ACC112 (cell line): ENCODE data around the gene ITGB2.

Experiments used
- H2AFZ ChIP-seq: fragments of 200-600 bp; sonication (generic); one replicate; pipeline ENCODE4 v1.6.0; 2017; ENCODE audit warnings: antibody characterized with exemption, low read length; ENCODE audit not compliant: unreplicated experiment
- H3K27ac ChIP-seq: fragments of 200-600 bp; sonication (generic); 2 replicates; pipeline ENCODE4 v1.5.1; 2014; ENCODE audit warnings: low read depth, mild to moderate bottlenecking, antibody characterized with exemption, low read length, moderate library complexity
- H3K27me3 ChIP-seq: fragments of 200-600 bp; sonication (generic); 2 replicates; pipeline ENCODE4 v1.6.1; 2014; ENCODE audit warnings: mild to moderate bottlenecking, antibody characterized with exemption, low read length, moderate library complexity, mixed read lengths; ENCODE audit not compliant: insufficient read depth
- H3K36me3 ChIP-seq: fragments of 200-600 bp; sonication (generic); 2 replicates; pipeline ENCODE4 v1.6.1; 2016; ENCODE audit warnings: mild to moderate bottlenecking, antibody characterized with exemption, low read length, moderate library complexity, mixed read lengths; ENCODE audit not compliant: insufficient read depth
- H3K4me1 ChIP-seq: fragments of 200-600 bp; sonication (generic); one replicate; pipeline ENCODE4 v1.6.1; 2016; ENCODE audit warnings: low read length, mixed read lengths; ENCODE audit not compliant: insufficient read depth, unreplicated experiment, control insufficient read depth
- H3K4me3 ChIP-seq: fragments of 200-600 bp; sonication (generic); 2 replicates; pipeline ENCODE4 v1.5.1; 2014; ENCODE audit warnings: mild to moderate bottlenecking, low read depth, low read length
- H3K79me2 ChIP-seq: fragments of 200-600 bp; sonication (generic); one replicate; pipeline ENCODE4 v1.6.0; 2016; ENCODE audit warnings: low read length; ENCODE audit not compliant: control insufficient read depth, unreplicated experiment, insufficient read depth

ITGB2 gene

GRCh38 chr21:44938772-44939531 lies 18.3 kb upstream of the ITGB2 start:
- H3K4me1 ChIP-seq = peaks cover 20% of the 10 kb centered on the region
- H3K27me3 ChIP-seq = no peaks in the 10 kb centered on the region
- peak overlapping the region; percentile 100 for H3K4me3 ChIP-seq
- peak overlapping the region; percentile 97 for H2AFZ ChIP-seq
- H3K27ac ChIP-seq = no peak overlapping the region
- H3K36me3 ChIP-seq = no peaks in the 10 kb centered on the region
- peaks cover 39% of the 10 kb centered on the region for H3K79me2 ChIP-seq

- Histone ChIP-seq H3K36me3 (no peaks in the 10 kb centered on the region), H3K27me3 (peaks cover 14% of the 10 kb centered on the region), H3K27ac (no peak overlapping the region), H2AFZ (no peak overlapping the region), H3K79me2 (peaks cover 12% of the 10 kb centered on the region), H3K4me3 (no peak overlapping the region), H3K4me1 (peaks cover 21% of the 10 kb centered on the region)
Measured at GRCh38 chr21:44935533-44935927, 14.8 kb upstream of the ITGB2 start.

- peaks cover 7% of the 10 kb centered on the region for H3K79me2 ChIP-seq
- H2AFZ ChIP-seq = no peak overlapping the region
- H3K27ac ChIP-seq = no peak overlapping the region
- no peaks in the 10 kb centered on the region for H3K36me3 ChIP-seq
- H3K4me3 ChIP-seq = no peak overlapping the region
- H3K27me3 ChIP-seq = peaks cover 14% of the 10 kb centered on the region
- peaks cover 24% of the 10 kb centered on the region for H3K4me1 ChIP-seq
Measured at GRCh38 chr21:44934797-44935532, 14.3 kb upstream of the ITGB2 start.

- Histone ChIP-seq H3K4me3 (no peak overlapping the region), H2AFZ (no peak overlapping the region), H3K27me3 (peaks cover 14% of the 10 kb centered on the region), H3K36me3 (no peaks in the 10 kb centered on the region), H3K79me2 (peaks cover 6% of the 10 kb centered on the region), H3K27ac (no peak overlapping the region), H3K4me1 (peaks cover 25% of the 10 kb centered on the region)
Measured at GRCh38 chr21:44934276-44934675, 13.6 kb upstream of the ITGB2 start.

- Histone ChIP-seq H3K27ac (no peak overlapping the region), H3K27me3 (peaks cover 14% of the 10 kb centered on the region), H3K4me3 (no peak overlapping the region), H2AFZ (no peak overlapping the region), H3K36me3 (no peaks in the 10 kb centered on the region), H3K4me1 (peaks cover 25% of the 10 kb centered on the region), H3K79me2 (peaks cover 2% of the 10 kb centered on the region)
Measured at GRCh38 chr21:44933918-44934260, 13.2 kb upstream of the ITGB2 start.

- Histone ChIP-seq H3K36me3 (no peaks in the 10 kb centered on the region), H3K4me1 (peaks cover 24% of the 10 kb centered on the region), H3K27ac (no peak overlapping the region), H3K27me3 (peaks cover 14% of the 10 kb centered on the region), H3K4me3 (no peak overlapping the region), H2AFZ (no peak overlapping the region), H3K79me2 (no peaks in the 10 kb centered on the region)
Measured at GRCh38 chr21:44933199-44933917, 12.7 kb upstream of the ITGB2 start.

- no peak overlapping the region for H3K27ac ChIP-seq
- peaks cover 14% of the 10 kb centered on the region for H3K27me3 ChIP-seq
- peak overlapping the region; percentile 62 for H3K4me3 ChIP-seq
- peaks cover 30% of the 10 kb centered on the region for H3K4me1 ChIP-seq
- no peak overlapping the region for H2AFZ ChIP-seq
- H3K79me2 ChIP-seq = no peaks in the 10 kb centered on the region
- no peaks in the 10 kb centered on the region for H3K36me3 ChIP-seq
Measured at GRCh38 chr21:44932408-44933181, 11.9 kb upstream of the ITGB2 start.

- H3K27ac ChIP-seq = no peak overlapping the region
- no peaks in the 10 kb centered on the region for H3K36me3 ChIP-seq
- peak overlapping the region; percentile 62 for H3K4me3 ChIP-seq
- peaks cover 14% of the 10 kb centered on the region for H3K27me3 ChIP-seq
- peaks cover 39% of the 10 kb centered on the region for H3K4me1 ChIP-seq
- no peak overlapping the region for H2AFZ ChIP-seq
- H3K79me2 ChIP-seq = no peaks in the 10 kb centered on the region
Measured at GRCh38 chr21:44931501-44932407, 11.1 kb upstream of the ITGB2 start.

GRCh38 chr21:44931137-44931500 lies 10.4 kb upstream of the ITGB2 start:
- H3K79me2 ChIP-seq = no peaks in the 10 kb centered on the region
- no peak overlapping the region for H2AFZ ChIP-seq
- no peak overlapping the region for H3K27ac ChIP-seq
- H3K27me3 ChIP-seq = peaks cover 14% of the 10 kb centered on the region
- H3K36me3 ChIP-seq = no peaks in the 10 kb centered on the region
- peaks cover 45% of the 10 kb centered on the region for H3K4me1 ChIP-seq
- H3K4me3 ChIP-seq = peak overlapping the region; percentile 62; the same call in 1 of the 2 replicates
